Activated T-cell treated with anti-CD3 and anti-CD28 coated beads for 4 hours (primary cell): ENCODE measurements around the gene KCNC1.
A peak's percentile ranks its signal among the peaks of the same experiment; 100 is the strongest.

Source experiments
- DNase-seq: peaks from one replicate; pipeline ENCODE4 v3.0.0-alpha.2; 2020

KCNC1 gene

GRCh38 chr11:17718015-17718414 is 16.6 kb upstream of the KCNC1 start:
- no peak for DNase-seq

DNA sequence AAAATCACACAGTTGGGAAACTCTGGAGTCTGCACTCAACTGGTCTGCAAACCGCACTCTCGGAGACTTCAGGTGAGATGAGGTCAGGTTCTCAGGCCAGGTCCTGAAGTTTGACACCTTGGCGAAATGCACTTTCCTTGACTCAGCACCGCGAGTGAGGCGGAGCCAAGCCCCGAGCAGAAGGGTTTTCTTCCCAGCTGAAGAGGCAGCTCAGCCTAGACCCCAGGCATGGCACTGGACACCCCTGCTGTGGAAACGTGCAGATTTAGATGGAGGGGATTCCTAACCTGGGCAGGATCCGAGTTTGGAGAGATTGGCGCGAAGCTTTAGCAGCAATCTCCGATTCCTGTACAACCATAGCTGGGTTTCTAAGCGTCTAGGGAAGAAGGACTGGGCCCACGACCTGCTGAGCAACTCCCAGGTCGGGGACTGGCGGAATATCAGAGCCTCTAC is 16.0 kb upstream of the KCNC1 start:
- DNase-seq, result no peak

- no peak for DNase-seq
Observed at GRCh38 chr11:17719028-17719937, 15.3 kb upstream of the KCNC1 start, which contains the start of gene MYOD1. MYOD1 (plus strand) TSS chr11:17719571; CDS start chr11:17719783, 212 bp downstream.

GRCh38 chr11:17719938-17720795 is 14.4 kb upstream of the KCNC1 start:
- no peak for DNase-seq

GRCh38 chr11:17720796-17721171 is 13.8 kb upstream of the KCNC1 start:
- DNase-seq, result no peak

DNA sequence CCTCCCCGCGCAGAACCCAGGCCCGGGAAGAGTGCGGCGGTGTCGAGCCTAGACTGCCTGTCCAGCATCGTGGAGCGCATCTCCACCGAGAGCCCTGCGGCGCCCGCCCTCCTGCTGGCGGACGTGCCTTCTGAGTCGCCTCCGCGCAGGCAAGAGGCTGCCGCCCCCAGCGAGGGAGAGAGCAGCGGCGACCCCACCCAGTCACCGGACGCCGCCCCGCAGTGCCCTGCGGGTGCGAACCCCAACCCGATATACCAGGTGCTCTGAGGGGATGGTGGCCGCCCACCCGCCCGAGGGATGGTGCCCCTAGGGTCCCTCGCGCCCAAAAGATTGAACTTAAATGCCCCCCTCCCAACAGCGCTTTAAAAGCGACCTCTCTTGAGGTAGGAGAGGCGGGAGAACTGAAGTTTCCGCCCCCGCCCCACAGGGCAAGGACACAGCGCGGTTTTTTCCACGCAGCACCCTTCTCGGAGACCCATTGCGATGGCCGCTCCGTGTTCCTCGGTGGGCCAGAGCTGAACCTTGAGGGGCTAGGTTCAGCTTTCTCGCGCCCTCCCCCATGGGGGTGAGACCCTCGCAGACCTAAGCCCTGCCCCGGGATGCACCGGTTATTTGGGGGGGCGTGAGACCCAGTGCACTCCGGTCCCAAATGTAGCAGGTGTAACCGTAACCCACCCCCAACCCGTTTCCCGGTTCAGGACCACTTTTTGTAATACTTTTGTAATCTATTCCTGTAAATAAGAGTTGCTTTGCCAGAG is 13.2 kb upstream of the KCNC1 start:
- no peak for DNase-seq

DNA sequence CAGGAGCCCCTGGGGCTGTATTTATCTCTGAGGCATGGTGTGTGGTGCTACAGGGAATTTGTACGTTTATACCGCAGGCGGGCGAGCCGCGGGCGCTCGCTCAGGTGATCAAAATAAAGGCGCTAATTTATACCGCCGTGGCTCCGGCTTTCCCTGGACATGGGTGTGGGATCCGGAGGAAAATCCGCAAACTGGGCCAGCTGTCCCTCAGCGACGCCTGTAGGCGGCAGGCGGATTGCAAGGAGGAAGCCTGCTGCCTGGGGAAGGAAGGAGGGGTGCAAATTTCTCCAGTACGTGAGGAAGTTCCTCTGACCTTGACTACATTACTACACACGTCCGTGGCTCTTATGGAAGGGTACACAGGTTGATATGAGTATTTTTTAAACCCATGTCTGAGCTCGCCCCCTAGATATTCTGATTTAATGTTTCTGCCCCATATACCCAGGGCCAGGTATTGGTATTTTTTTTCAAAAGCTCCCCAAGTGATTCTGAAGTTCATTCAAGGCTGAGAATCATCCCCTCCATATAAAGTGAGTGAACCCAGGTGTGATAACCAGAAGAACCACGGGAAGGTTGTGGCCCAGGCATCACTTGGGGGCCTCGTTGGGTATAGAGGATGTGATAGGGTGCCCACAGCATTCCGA is 12.5 kb upstream of the KCNC1 start:
- DNase-seq, result no peak

DNA sequence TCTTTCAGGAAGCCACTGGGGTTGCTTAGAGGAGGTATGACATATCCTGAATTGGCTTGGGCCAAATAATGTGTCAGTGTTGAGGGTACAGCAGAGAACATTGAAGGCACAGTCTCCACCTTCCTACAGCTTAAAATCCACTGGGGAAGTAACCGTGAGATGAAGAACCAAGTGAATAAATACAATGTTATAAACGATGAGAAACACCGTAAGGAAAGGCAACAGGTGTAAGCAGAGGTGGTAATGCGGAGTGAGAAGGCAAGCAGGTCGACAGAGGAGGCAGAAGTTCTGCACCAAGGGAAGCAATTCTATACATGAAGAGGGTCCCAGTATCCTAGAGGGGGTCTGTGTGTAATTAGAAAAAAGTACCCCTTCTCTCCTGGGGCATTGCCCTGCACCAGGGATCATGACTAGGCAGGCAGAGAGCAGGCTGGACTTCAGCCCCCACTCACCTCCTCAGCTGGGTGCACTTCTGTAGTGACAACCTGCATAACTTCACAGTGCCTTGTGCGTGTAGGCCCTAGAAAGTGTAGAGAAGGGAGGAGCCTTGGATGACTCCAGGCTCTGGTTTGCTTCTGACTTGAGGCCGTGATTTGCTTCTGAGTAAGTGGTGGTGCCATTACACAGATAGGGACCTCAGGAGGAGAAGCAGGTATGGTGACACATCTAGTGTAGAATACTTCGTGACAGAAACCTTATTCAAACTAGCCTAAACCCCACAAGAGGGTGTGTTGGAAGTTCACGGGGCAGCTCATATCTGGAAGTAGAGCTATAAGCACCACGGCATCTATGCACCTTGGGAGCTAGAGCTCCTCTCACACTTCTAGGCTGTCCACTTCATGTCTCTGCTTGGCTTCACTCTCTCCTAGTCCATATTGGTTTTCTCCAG is 10.3 kb upstream of the KCNC1 start:
- no peak for DNase-seq

- no peak for DNase-seq
Observed at GRCh38 chr11:17725174-17725573, 9.4 kb upstream of the KCNC1 start.

GRCh38 chr11:17730137-17730536 is 4.4 kb upstream of the KCNC1 start:
- DNase-seq, result no peak

GRCh38 chr11:17730608-17731462 is 3.7 kb upstream of the KCNC1 start:
- peak; percentile 37 for DNase-seq

DNA sequence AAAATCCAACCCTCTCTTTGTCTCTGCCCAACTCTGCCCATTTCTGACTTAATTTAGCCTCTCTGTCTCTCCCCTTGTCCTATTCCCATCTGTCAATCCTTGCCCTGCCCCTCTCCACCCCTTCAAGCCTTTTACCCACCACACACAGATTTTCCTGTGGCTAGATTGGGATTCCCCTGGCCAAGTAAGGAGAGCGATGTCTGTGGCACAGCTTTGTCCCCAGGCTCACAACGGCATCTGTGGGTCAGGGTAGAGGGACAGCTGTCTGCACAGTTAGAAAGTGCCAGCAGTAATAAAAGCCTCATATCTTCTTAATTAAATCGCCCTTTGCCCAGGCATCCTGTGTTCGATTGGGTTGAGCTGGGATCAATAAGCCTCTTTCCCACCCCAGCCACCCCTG is 1.3 kb upstream of the KCNC1 start:
- DNase-seq, result no peak

DNA sequence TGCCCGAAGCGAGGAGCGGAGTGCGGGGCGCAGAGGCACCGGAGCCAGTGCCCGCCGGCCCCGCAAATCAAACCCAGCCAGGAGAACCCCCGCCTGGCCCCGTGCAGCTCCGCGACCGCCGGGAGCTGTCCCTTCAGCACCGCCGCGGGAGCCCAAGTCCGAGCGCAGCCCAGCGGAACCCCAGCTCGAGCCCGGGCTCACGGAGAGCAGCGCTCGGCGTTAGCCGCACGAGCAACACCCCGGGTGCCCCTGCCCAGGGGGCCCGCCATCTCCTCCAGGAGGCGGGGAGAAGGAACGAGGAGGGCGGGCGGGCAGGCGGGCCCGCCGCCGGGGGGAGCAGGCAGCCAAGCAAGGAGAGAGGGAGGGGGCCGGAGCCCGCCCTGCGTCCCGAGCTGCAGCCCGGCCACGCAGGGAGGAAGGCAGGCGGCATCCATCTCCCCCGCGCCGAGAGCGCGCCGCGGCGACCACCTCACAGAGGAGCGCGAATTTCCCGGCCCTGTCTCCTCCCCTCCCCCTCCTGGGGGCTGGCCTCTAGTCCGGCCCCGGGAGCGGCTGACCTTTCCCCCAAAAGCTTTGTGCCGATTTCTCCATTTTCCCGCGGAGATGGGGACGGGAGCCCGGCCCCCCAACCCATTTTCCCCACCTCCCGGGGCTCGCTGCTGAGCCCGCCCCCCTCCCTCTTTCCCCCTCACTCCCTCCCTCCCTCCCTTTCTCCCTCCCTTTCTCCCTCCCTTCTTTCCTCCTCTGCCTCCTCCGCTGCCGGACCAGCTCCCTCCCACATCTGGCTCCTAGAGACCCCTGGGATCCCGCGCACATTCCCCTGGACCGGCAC is 621 bp downstream of the KCNC1 start:
- DNase-seq, result no peak

DNA sequence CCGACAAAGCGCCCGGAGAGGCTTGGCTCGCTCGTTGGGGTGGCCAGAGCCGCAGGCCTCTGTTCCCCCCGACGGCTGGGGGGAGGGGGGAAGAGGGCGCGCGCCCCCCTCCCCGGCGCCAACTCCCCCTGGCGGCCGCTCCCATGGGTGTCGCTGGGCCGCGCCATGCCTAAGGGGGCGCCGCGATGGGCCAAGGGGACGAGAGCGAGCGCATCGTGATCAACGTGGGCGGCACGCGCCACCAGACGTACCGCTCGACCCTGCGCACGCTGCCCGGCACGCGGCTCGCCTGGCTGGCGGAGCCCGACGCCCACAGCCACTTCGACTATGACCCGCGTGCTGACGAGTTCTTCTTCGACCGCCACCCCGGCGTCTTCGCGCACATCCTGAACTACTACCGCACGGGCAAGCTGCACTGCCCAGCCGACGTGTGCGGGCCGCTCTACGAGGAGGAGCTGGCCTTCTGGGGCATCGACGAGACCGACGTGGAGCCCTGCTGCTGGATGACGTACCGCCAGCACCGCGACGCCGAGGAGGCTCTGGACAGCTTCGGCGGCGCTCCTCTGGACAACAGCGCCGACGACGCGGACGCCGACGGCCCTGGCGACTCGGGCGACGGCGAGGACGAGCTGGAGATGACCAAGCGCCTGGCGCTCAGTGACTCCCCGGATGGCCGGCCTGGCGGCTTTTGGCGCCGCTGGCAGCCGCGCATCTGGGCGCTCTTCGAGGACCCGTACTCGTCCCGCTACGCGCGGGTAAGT is 1.4 kb downstream of the KCNC1 start:
- DNase-seq, result no peak

- no peak for DNase-seq
Observed at GRCh38 chr11:17736579-17736893, 2.0 kb downstream of the KCNC1 start.

DNA sequence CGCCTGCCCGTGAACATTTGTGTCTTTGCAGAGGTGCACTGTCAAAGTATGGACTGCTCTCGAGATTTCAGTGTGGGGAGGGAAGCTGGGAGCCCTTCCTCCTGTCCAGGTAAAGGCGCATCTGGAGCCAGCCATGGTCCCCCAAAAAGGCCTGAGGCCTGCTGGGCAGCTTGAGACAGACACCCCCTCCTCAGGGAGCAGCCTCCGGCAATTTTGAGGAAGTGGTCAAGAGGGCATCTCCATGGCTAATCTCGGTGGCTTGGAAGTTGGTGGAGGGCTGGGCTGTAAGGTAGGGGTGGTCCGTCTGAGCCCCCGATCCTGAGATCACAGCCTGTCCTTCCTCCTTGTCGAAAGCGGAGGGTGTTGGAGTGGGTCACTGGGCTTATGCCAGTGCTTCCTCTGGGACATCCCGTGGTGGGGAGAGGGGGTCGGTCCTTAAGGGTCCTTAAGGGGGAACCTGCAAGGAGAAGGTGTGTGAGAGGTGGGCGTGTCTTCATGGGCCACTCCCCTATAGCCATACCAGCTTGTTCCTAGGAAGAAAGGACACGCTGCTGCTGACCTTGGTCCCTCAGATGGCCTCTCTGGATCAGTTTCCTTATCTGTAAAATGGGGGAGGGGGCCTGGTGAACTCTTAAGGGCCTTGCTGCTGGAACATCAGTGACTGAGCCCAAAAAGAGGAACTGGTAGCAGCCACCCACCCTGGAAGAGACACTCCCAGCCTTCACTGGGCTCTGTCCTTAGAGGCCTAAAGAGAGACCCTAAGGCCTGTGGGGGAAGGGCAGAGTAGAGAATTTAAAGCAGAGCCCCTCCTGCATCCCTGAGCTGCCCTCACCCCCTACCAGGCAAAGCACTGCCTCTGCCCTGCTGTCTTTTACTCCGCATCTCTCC is 2.6 kb downstream of the KCNC1 start:
- no peak for DNase-seq

DNA sequence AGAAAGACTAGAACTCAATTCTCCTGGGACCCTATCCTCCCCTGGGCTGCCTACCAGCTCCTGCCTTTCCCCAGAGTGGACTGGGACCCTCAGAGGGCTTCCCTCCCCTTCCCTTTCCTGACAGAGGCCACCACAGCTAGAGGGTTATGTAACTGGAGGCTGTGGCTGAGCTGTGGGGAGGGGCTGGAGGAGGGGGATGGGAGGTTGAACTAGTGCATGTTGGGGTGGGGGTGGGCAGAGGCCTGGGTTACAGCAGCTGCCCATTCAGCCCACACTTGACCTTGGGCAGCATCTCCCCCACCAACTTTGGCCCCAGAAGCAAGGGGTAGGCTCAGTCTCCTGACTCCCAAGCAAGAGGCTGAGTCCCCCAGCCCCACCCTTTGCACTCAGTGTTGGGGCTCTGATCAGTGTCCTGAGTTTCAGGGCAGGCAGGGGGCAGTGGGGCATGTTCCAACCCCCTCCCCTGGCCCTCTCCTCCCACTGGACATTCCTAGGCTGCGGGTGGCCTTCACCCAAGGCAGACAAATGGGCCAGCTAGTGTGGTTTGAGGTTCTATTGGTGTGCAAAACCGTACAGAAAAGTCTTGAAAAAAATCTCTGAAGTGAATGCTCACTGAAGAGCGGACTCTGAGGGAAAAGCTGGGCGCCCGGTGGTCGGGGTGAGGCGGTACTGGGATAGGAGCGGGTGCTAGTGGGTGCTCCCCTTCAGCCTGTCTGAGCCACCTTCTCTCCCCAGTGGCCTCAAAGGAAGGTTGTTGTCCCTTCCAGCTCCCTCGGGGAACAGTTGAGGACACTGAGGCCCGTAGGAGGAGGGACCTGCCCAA is 3.8 kb downstream of the KCNC1 start:
- DNase-seq, result no peak
